IMR-90 (cell line): ENCODE data around the gene OXSM. TPM values are rescaled to one million over a fixed set of nuclear protein-coding genes. Genes with fewer than 3 reads are reported as not detected.

Experiments
- ATAC-seq: fragments of 200-7000 bp; cut with Tn5 transposase; 2 replicates; pipeline ENCODE4 v1.9.1; 2020; ENCODE audit warnings: low read depth, mild to moderate bottlenecking, moderate library complexity
- BruUV-seq: library from RNA; stranded (reverse); fragments of 400-500 nt; replicated peaks from 2 replicates; lab custom pipeline; 2021; lab: Mats Ljungman, UMichigan
- CTCF ChIA-PET: fragments of 300-600 bp; formaldehyde crosslinking; extraction: SDS; loops from one replicate; lab custom pipeline; 2021; ENCODE audit warnings: antibody characterized with exemption; lab: Yijun Ruan, JAX
- POLR2A ChIA-PET: fragments of 300-600 bp; sonication (Branson Sonifier 250); formaldehyde crosslinking; loops from one replicate; lab custom pipeline; 2022; ENCODE audit warnings: antibody characterized with exemption; ENCODE audit not compliant: unreplicated experiment; lab: Charles Lee
- DNase-seq: peaks from one replicate; pipeline ENCODE4 v3.0.0; 2013
- H2AFZ ChIP-seq: replicated peaks from 2 replicates; pipeline ENCODE3; 2013; ENCODE audit warnings: low read length, mild to moderate bottlenecking; ENCODE audit not compliant: poor library complexity
- H2AK5ac ChIP-seq: 2 replicates; pipeline ENCODE4 v1.6.1; 2013; ENCODE audit warnings: low read depth, low read length, inconsistent platforms
- H2AK9ac ChIP-seq: replicated peaks from 2 replicates; pipeline ENCODE3; 2013; ENCODE audit warnings: mild to moderate bottlenecking, low read depth, low read length, moderate library complexity; ENCODE audit not compliant: poor library complexity
- H2BK120ac ChIP-seq: 2 replicates; pipeline ENCODE4 v1.6.1; 2013; ENCODE audit warnings: low read depth, low read length, inconsistent platforms
- H2BK15ac ChIP-seq: 3 replicates; pipeline ENCODE4 v1.6.1; 2013; ENCODE audit warnings: low read depth, low read length, inconsistent platforms
- H2BK20ac ChIP-seq: 2 replicates; pipeline ENCODE4 v1.6.1; 2013; ENCODE audit warnings: low read depth, mild to moderate bottlenecking, inconsistent platforms, low read length, moderate library complexity
- H2BK5ac ChIP-seq: 2 replicates; pipeline ENCODE4 v1.6.1; 2013; ENCODE audit warnings: mild to moderate bottlenecking, low read depth, low read length, inconsistent platforms; ENCODE audit not compliant: poor library complexity, severe bottlenecking
- H3K14ac ChIP-seq: replicated peaks from 2 replicates; pipeline ENCODE4 v1.6.1; 2013; ENCODE audit warnings: low read depth, low read length, inconsistent platforms
- H3K18ac ChIP-seq: 2 replicates; pipeline ENCODE4 v1.6.1; 2013; ENCODE audit warnings: low read depth, low read length, control low read depth
- H3K23ac ChIP-seq: 2 replicates; pipeline ENCODE4 v1.6.1; 2013; ENCODE audit warnings: low read depth, low read length, inconsistent platforms
- H3K27ac ChIP-seq: 2 replicates; pipeline ENCODE4 v1.5.1; 2013; ENCODE audit warnings: mild to moderate bottlenecking, control low read depth, low read length; ENCODE audit not compliant: insufficient read depth
- H3K27me3 ChIP-seq: 2 replicates; pipeline ENCODE4 v1.6.1; 2013; ENCODE audit warnings: low read length; ENCODE audit not compliant: control insufficient read depth, insufficient read depth
- H3K36me3 ChIP-seq: 2 replicates; pipeline ENCODE4 v1.6.1; 2013; ENCODE audit warnings: low read length, mixed read lengths; ENCODE audit not compliant: control insufficient read depth, insufficient read depth
- H3K4ac ChIP-seq: 2 replicates; pipeline ENCODE4 v1.6.1; 2013; ENCODE audit warnings: low read depth, low read length, inconsistent platforms
- H3K4me1 ChIP-seq: 2 replicates; pipeline ENCODE4 v1.6.1; 2013; ENCODE audit warnings: low read length, mixed read lengths; ENCODE audit not compliant: control insufficient read depth, insufficient read depth
- H3K4me2 ChIP-seq: 2 replicates; pipeline ENCODE4 v1.6.1; 2013; ENCODE audit warnings: low read depth, mild to moderate bottlenecking, control low read depth, low read length, moderate library complexity
- H3K4me3 ChIP-seq: 2 replicates; pipeline ENCODE4 v1.5.1; 2013; ENCODE audit warnings: low read depth, mild to moderate bottlenecking, control low read depth, low read length, moderate library complexity; ENCODE audit not compliant: insufficient read depth
- H3K56ac ChIP-seq: 2 replicates; pipeline ENCODE4 v1.6.1; 2013; ENCODE audit warnings: low read length, inconsistent platforms; ENCODE audit not compliant: insufficient read depth; ENCODE audit errors: extremely low read depth
- H3K79me1 ChIP-seq, 2 experiments: 2 replicates each; pipeline ENCODE4 v1.6.1; 2013; ENCODE audit warnings: low read length in 2 of 2, inconsistent platforms in 1 of 2, low read depth in 1 of 2
- H3K9ac ChIP-seq: 2 replicates; pipeline ENCODE4 v1.6.1; 2013; ENCODE audit warnings: low read depth, low read length, control low read depth
- H3K9me1 ChIP-seq: 2 replicates; pipeline ENCODE4 v1.6.1; 2013; ENCODE audit warnings: low read length, inconsistent platforms; ENCODE audit not compliant: insufficient read depth
- H3K9me3 ChIP-seq: 2 replicates; pipeline ENCODE4 v1.6.1; 2013; ENCODE audit warnings: low read length; ENCODE audit not compliant: control insufficient read depth, insufficient read depth
- H4K20me1 ChIP-seq: 2 replicates; pipeline ENCODE4 v1.6.1; 2013; ENCODE audit warnings: low read length, inconsistent platforms; ENCODE audit not compliant: insufficient read depth
- H4K5ac ChIP-seq: 2 replicates; pipeline ENCODE4 v1.6.1; 2013; ENCODE audit warnings: mild to moderate bottlenecking, low read depth, low read length, control low read depth
- H4K8ac ChIP-seq, 2 experiments: 2 replicates each; pipeline ENCODE4 v1.6.1; 2013; ENCODE audit warnings: low read depth in 2 of 2, low read length in 2 of 2, control low read depth in 1 of 2, inconsistent platforms in 1 of 2
- H4K91ac ChIP-seq: 2 replicates; pipeline ENCODE4 v1.6.1; 2013; ENCODE audit warnings: low read depth, low read length, inconsistent platforms; ENCODE audit not compliant: insufficient read depth
- BHLHE40 ChIP-seq: fragments of 150-350 bp; IDR thresholded peaks from 2 replicates; pipeline ENCODE4 v1.6.1; 2016; ENCODE audit warnings: mild to moderate bottlenecking, low read depth, low read length
- CEBPB ChIP-seq: IDR thresholded peaks from 2 replicates; pipeline ENCODE4 v1.6.1; 2012; ENCODE audit warnings: low read depth, low read length, improper control_type of control experiment
- CTCF ChIP-seq: conservative IDR thresholded peaks from 2 replicates; pipeline ENCODE4 v1.5.1; 2012; ENCODE audit warnings: mild to moderate bottlenecking, low read depth, low read length, improper control_type of control experiment
- ELK1 ChIP-seq: fragments of 150-350 bp; IDR thresholded peaks from 2 replicates; pipeline ENCODE4 v1.6.1; 2016; ENCODE audit warnings: low read depth, mild to moderate bottlenecking, low read length, moderate library complexity, borderline replicate concordance
- FOS ChIP-seq: fragments of 150-350 bp; IDR thresholded peaks from 2 replicates; pipeline ENCODE4 v1.6.1; 2016; ENCODE audit warnings: low read depth, low read length
- MAFK ChIP-seq: IDR thresholded peaks from 2 replicates; pipeline ENCODE4 v1.6.1; 2012; ENCODE audit warnings: low read depth, low read length, improper control_type of control experiment
- MAZ ChIP-seq: IDR thresholded peaks from 2 replicates; pipeline ENCODE4 v1.6.1; 2012; ENCODE audit warnings: low read depth, mild to moderate bottlenecking, low read length, improper control_type of control experiment, moderate library complexity, borderline replicate concordance
- MXI1 ChIP-seq: IDR thresholded peaks from 2 replicates; pipeline ENCODE4 v1.6.1; 2012; ENCODE audit warnings: low read depth, mild to moderate bottlenecking, low read length, moderate library complexity, borderline replicate concordance
- NFE2L2 ChIP-seq: fragments of 150-350 bp; IDR thresholded peaks from 2 replicates; pipeline ENCODE4 v1.6.1; 2016; ENCODE audit warnings: low read depth, mild to moderate bottlenecking, low read length
- POLR2A ChIP-seq: IDR thresholded peaks from 2 replicates; pipeline ENCODE4 v1.6.1; 2012; ENCODE audit warnings: mild to moderate bottlenecking, low read depth, low read length
- RAD21 ChIP-seq: IDR thresholded peaks from 2 replicates; pipeline ENCODE4 v1.6.1; 2012; ENCODE audit warnings: low read length, improper control_type of control experiment
- RCOR1 ChIP-seq: IDR thresholded peaks from 2 replicates; pipeline ENCODE4 v1.6.1; 2012; ENCODE audit warnings: mild to moderate bottlenecking, low read length, improper control_type of control experiment; ENCODE audit not compliant: insufficient replicate concordance
- RFX5 ChIP-seq: IDR thresholded peaks from 2 replicates; pipeline ENCODE4 v1.8.0; 2012; ENCODE audit warnings: low read depth, mild to moderate bottlenecking, low read length, moderate library complexity
- SMC3 ChIP-seq: fragments of 150-350 bp; IDR thresholded peaks from 2 replicates; pipeline ENCODE4 v1.6.1; 2016; ENCODE audit warnings: low read depth, mild to moderate bottlenecking, antibody characterized with exemption, low read length, moderate library complexity
- USF2 ChIP-seq: fragments of 150-350 bp; IDR thresholded peaks from 2 replicates; pipeline ENCODE4 v1.6.1; 2017; ENCODE audit warnings: mild to moderate bottlenecking, antibody characterized with exemption, low read length, low read depth
- WGBS, 2 experiments: methylation state at CpG; one replicate each; pipeline versions ENCODE4 v1.1.5 to v1.1.7; 2013; ENCODE audit warnings: missing lambda C conversion rate in 2 of 2; ENCODE audit not compliant: insufficient read length in 1 of 2; ENCODE audit errors: extremely low coverage in 2 of 2; 5-methylcytosine and 5-hydroxymethylcytosine counted together
- dilution Hi-C: fragments of 300-500 bp; cut with HindIII; formaldehyde crosslinking; loops from one replicate; pipeline ENCODE4 v1.14.3; 2018; ENCODE audit warnings: low sequenced_read_pairs; ENCODE audit not compliant: unreplicated experiment
- in situ Hi-C: fragments of 300-500 bp; cut with MboI; formaldehyde crosslinking; loops from 3 replicates; pipeline ENCODE4 v1.14.3; 2019; ENCODE audit warnings: low sequenced_read_pairs, inconsistent platforms, mixed read lengths
- intact Hi-C: fragments of 100-400 bp; cut with micrococcal nuclease; formaldehyde crosslinking; loops from 2 replicates; pipeline ENCODE4 v1.10.0; 2022
- polyA plus RNA-seq, 3 experiments: library from polyadenylated mRNA; depleted of rRNA; stranded (reverse); fragments of >200 nt; gene quantifications; 2 replicates each; pipeline ENCODE4 v1.2.3, GENCODE V29; 2012; ENCODE audit warnings: low replicate concordance in 1 of 3
- total RNA-seq: library from RNA; depleted of rRNA; stranded (reverse); fragments of >200 nt; gene quantifications from 2 replicates; pipeline ENCODE4 v1.2.3, GENCODE V29; 2012

The OXSM gene
- total and polyA plus RNA-seq, 2 of the 4 experiments (the other 2 are of a cell fraction): 11.4 to 15.4 TPM

GRCh38 chr3:25744470-25744869 is 45.4 kb upstream of the OXSM start:
- no peak overlapping the region for H2AK5ac ChIP-seq
- H3K79me1 ChIP-seq: no peaks in the 10 kb centered on the region; a peak in 1 of 4 replicates
- no peaks in the 10 kb centered on the region for H4K20me1 ChIP-seq
- no peak overlapping the region for H3K23ac ChIP-seq
- no peaks in the 10 kb centered on the region for H3K4me1 ChIP-seq
- no peak overlapping the region for H2AK9ac ChIP-seq
- H2BK120ac ChIP-seq: no peak overlapping the region
- peaks cover 3% of the 10 kb centered on the region; the same call in 1 of the 2 replicates for H3K36me3 ChIP-seq
- H3K9me3 ChIP-seq: no peaks in the 10 kb centered on the region
- no peak overlapping the region for H3K9ac ChIP-seq
- H3K27ac ChIP-seq: no peak overlapping the region
- intact Hi-C loops: no loop called here
- no TSS peak for BruUV-seq
- no peak overlapping the region for H3K4ac ChIP-seq
- no peak overlapping the region for H3K56ac ChIP-seq
- no peak for ATAC-seq
- no peak overlapping the region for H4K8ac ChIP-seq
- no peak overlapping the region for H3K14ac ChIP-seq
- no peak overlapping the region for H3K4me2 ChIP-seq
- H2BK5ac ChIP-seq: no peak overlapping the region
- H4K91ac ChIP-seq: no peak overlapping the region
- no peak overlapping the region for H3K4me3 ChIP-seq
- whole genome bisulfite sequencing, 2 experiments: no CpG with 5 or more reads among the region's 3 CpGs
- in situ Hi-C loops: no loop called here
- no peak overlapping the region for H4K5ac ChIP-seq
- H2AFZ ChIP-seq: no peak overlapping the region
- H3K27me3 ChIP-seq: no peaks in the 10 kb centered on the region
- no peak overlapping the region for H2BK20ac ChIP-seq
- TF ChIP-seq CEBPB (no peak), USF2 (no peak), RCOR1 (no peak), ELK1 (no peak), CTCF (no peak), RAD21 (no peak), RFX5 (no peak), MAFK (no peak), BHLHE40 (no peak), SMC3 (no peak), FOS (no peak), MXI1 (no peak), POLR2A (no peak), NFE2L2 (no peak), MAZ (no peak)
- CTCF ChIA-PET: no interaction called here
- no peak overlapping the region for H2BK15ac ChIP-seq
- POLR2A ChIA-PET: no interaction called here
- H3K9me1 ChIP-seq: no peaks in the 10 kb centered on the region
- DNase-seq: no peak
- no peak overlapping the region for H3K18ac ChIP-seq
- dilution Hi-C loops: no loop called here
